Measurements from ENCODE around the gene EZR.

Gene EZR

GRCh38 chr6:158761746-158762145, 57.4 kb downstream of the EZR start:
- TF ChIP-seq GATA2 (IDR thresholded peaks at IDR 0.05; ENCODE audit: low read depth, low read length) (no peak), GATA3 (IDR thresholded peaks at IDR 0.05; ENCODE audit: low read depth, low read length) (no peak)

- TF ChIP-seq GATA3 (IDR thresholded peaks at IDR 0.05; ENCODE audit: low read depth, low read length) (no peak), GATA2 (IDR thresholded peaks at IDR 0.05; ENCODE audit: low read depth, low read length) (no peak)
These were observed 58.4 kb downstream of the EZR start for GRCh38 chr6:158760618-158761250.

- TF ChIP-seq GATA3 (IDR thresholded peaks at IDR 0.05; ENCODE audit: low read depth, low read length) (no peak), GATA2 (IDR thresholded peaks at IDR 0.05; ENCODE audit: low read depth, low read length) (no peak)
These were observed 59.1 kb downstream of the EZR start for GRCh38 chr6:158759966-158760617.

GRCh38 chr6:158758941-158759479, 60.2 kb downstream of the EZR start:
- no peak for TF ChIP-seq GATA2 (IDR thresholded peaks at IDR 0.05; ENCODE audit: low read depth, low read length)
- TF ChIP-seq GATA3 (IDR thresholded peaks at IDR 0.05; ENCODE audit: low read depth, low read length), result no peak

GRCh38 chr6:158758451-158758860, 60.7 kb downstream of the EZR start:
- TF ChIP-seq GATA3 (IDR thresholded peaks at IDR 0.05; ENCODE audit: low read depth, low read length) (no peak), GATA2 (IDR thresholded peaks at IDR 0.05; ENCODE audit: low read depth, low read length) (peak; percentile 73)

- TF ChIP-seq GATA2 (IDR thresholded peaks at IDR 0.05; ENCODE audit: low read depth, low read length) (no peak), GATA3 (IDR thresholded peaks at IDR 0.05; ENCODE audit: low read depth, low read length) (no peak)
These were observed 61.4 kb downstream of the EZR start for GRCh38 chr6:158757753-158758090.

GRCh38 chr6:158756977-158757752, 62.0 kb downstream of the EZR start:
- TF ChIP-seq GATA3 (IDR thresholded peaks at IDR 0.05; ENCODE audit: low read depth, low read length), result no peak
- no peak for TF ChIP-seq GATA2 (IDR thresholded peaks at IDR 0.05; ENCODE audit: low read depth, low read length)

GRCh38 chr6:158756126-158756525, 63.0 kb downstream of the EZR start:
- TF ChIP-seq GATA3 (IDR thresholded peaks at IDR 0.05; ENCODE audit: low read depth, low read length) (no peak), GATA2 (IDR thresholded peaks at IDR 0.05; ENCODE audit: low read depth, low read length) (no peak)

- TF ChIP-seq GATA3 (IDR thresholded peaks at IDR 0.05; ENCODE audit: low read depth, low read length), result no peak
- TF ChIP-seq GATA2 (IDR thresholded peaks at IDR 0.05; ENCODE audit: low read depth, low read length), result no peak
These were observed 63.5 kb downstream of the EZR start for GRCh38 chr6:158755636-158756035.

GRCh38 chr6:158754738-158755137, 64.4 kb downstream of the EZR start:
- TF ChIP-seq GATA2 (IDR thresholded peaks at IDR 0.05; ENCODE audit: low read depth, low read length), result peak; percentile 95
- no peak for TF ChIP-seq GATA3 (IDR thresholded peaks at IDR 0.05; ENCODE audit: low read depth, low read length)

GRCh38 chr6:158753811-158754210, 65.4 kb downstream of the EZR start:
- TF ChIP-seq GATA3 (IDR thresholded peaks at IDR 0.05; ENCODE audit: low read depth, low read length) (no peak), GATA2 (IDR thresholded peaks at IDR 0.05; ENCODE audit: low read depth, low read length) (no peak)

- TF ChIP-seq GATA3 (IDR thresholded peaks at IDR 0.05; ENCODE audit: low read depth, low read length), result no peak
- 0 out of 2 replicates have a peak, but pooled peaks have one; percentile 4 for TF ChIP-seq GATA2 (IDR thresholded peaks at IDR 0.05; ENCODE audit: low read depth, low read length)
These were observed 66.6 kb downstream of the EZR start for GRCh38 chr6:158752613-158753012.

GRCh38 chr6:158751921-158752320, 67.2 kb downstream of the EZR start:
- TF ChIP-seq GATA3 (IDR thresholded peaks at IDR 0.05; ENCODE audit: low read depth, low read length) (no peak), GATA2 (IDR thresholded peaks at IDR 0.05; ENCODE audit: low read depth, low read length) (no peak)

- TF ChIP-seq GATA3 (IDR thresholded peaks at IDR 0.05; ENCODE audit: low read depth, low read length) (no peak), GATA2 (IDR thresholded peaks at IDR 0.05; ENCODE audit: low read depth, low read length) (no peak)
These were observed 67.9 kb downstream of the EZR start for GRCh38 chr6:158751224-158751623.

Data from SH-SY5Y (cell line).